GM21825 (cell line): Measurements from ENCODE around the gene TNFSF13B.
"Not testable (repeated sequence)": the region's sequence is repeated elsewhere in the genome, so short reads cannot be mapped to it uniquely, and the experiment has no call there.

Experiments used
- ATAC-seq: cut with Tn5 transposase; IDR thresholded peaks from one replicate; pipeline ENCODE4 v1.9.1; 2021; ENCODE audit warnings: mild to moderate bottlenecking, moderate library complexity; ENCODE audit not compliant: unreplicated experiment

Gene TNFSF13B

GRCh38 chr13:108278466-108278865 lies 8.9 kb downstream of the TNFSF13B start:
- ATAC-seq = no peak

- ATAC-seq = no peak
Measured at GRCh38 chr13:108281901-108282300, 12.4 kb downstream of the TNFSF13B start.

GRCh38 chr13:108283110-108283509 lies 13.6 kb downstream of the TNFSF13B start:
- no peak for ATAC-seq

- ATAC-seq = no peak
Measured at GRCh38 chr13:108288741-108289140, 19.2 kb downstream of the TNFSF13B start.

GRCh38 chr13:108289819-108290218 lies 20.3 kb downstream of the TNFSF13B start:
- ATAC-seq = no peak

GRCh38 chr13:108297114-108297513 lies 27.6 kb downstream of the TNFSF13B start:
- no peak for ATAC-seq

- no peak for ATAC-seq
Measured at GRCh38 chr13:108302279-108302678, 32.8 kb downstream of the TNFSF13B start.

GRCh38 chr13:108304170-108305016 lies 34.9 kb downstream of the TNFSF13B start:
- no peak for ATAC-seq

- no peak for ATAC-seq
Measured at GRCh38 chr13:108305655-108306054, 36.1 kb downstream of the TNFSF13B start.

- ATAC-seq = no peak
Measured at GRCh38 chr13:108306860-108307259, 37.3 kb downstream of the TNFSF13B start.

- ATAC-seq = not testable (repeated sequence)
Measured at GRCh38 chr13:108311596-108311995, 42.1 kb downstream of the TNFSF13B start.

GRCh38 chr13:108313382-108313781 lies 43.9 kb downstream of the TNFSF13B start:
- no peak for ATAC-seq

GRCh38 chr13:108315273-108315672 lies 45.8 kb downstream of the TNFSF13B start:
- no peak for ATAC-seq

- ATAC-seq = no peak
Measured at GRCh38 chr13:108315991-108316390, 46.5 kb downstream of the TNFSF13B start.

GRCh38 chr13:108316413-108316812 lies 46.9 kb downstream of the TNFSF13B start:
- no peak for ATAC-seq

- ATAC-seq = peak; percentile 80
Measured at GRCh38 chr13:108322206-108322824, 52.8 kb downstream of the TNFSF13B start.

- no peak for ATAC-seq
Measured at GRCh38 chr13:108323031-108323430, 53.5 kb downstream of the TNFSF13B start.

- ATAC-seq = no peak
Measured at GRCh38 chr13:108325863-108326262, 56.3 kb downstream of the TNFSF13B start.

- peak; percentile 86 for ATAC-seq
Measured at GRCh38 chr13:108326309-108326708, 56.8 kb downstream of the TNFSF13B start.

GRCh38 chr13:108328848-108329247 lies 59.3 kb downstream of the TNFSF13B start:
- no peak for ATAC-seq

- no peak for ATAC-seq
Measured at GRCh38 chr13:108332791-108333190, 63.3 kb downstream of the TNFSF13B start.
